ENCODE results near the gene DIP2A. TPM values are rescaled to one million over a fixed set of nuclear protein-coding genes. Genes with fewer than 3 reads are reported as not detected.
"Not testable (repeated sequence)": the region's sequence is repeated elsewhere in the genome, so short reads cannot be mapped to it uniquely, and the experiment has no call there.

Gene DIP2A
- total RNA-seq, 1 donor from 2014 or later: 27.9 TPM

DNA sequence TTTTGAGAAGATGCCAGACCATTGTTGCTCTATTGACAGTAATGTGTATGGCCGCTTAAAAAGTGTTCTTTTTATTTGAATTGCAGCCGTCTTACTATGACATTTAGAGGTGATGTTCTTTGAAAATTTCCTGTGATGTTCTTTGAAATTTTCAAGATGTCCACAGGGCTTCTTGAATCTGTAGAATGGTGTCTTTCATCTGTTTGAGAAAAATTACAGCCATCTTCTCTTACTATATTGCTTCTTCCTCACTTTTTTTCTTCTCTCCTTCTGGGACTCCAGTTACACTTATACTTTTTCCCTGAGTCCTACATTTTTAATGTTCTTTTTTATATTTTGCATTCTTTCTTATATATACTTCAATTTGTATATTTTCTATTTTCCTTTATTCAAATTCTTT is 57.4 kb downstream of the DIP2A start:
- no peak for DNase-seq (ENCODE audit: low spot score)
- H3K27ac Mint-ChIP-seq (ENCODE audit: unreplicated experiment): no peak overlapping the region
- H3K4me3 Mint-ChIP-seq (ENCODE audit: unreplicated experiment): no peak overlapping the region
- peaks cover 12% of the 10 kb centered on the region for H3K36me3 Mint-ChIP-seq (ENCODE audit: low read depth)
- no peaks in the 10 kb centered on the region for H3K9me3 Mint-ChIP-seq (ENCODE audit: low read depth)
- no peaks in the 10 kb centered on the region for H3K27me3 Mint-ChIP-seq (ENCODE audit: low read depth)
- TF ChIP-seq CTCF (IDR thresholded peaks at IDR 0.05): no peak
- H3K4me1 Mint-ChIP-seq (ENCODE audit: low read depth): peaks cover 11% of the 10 kb centered on the region

DNA sequence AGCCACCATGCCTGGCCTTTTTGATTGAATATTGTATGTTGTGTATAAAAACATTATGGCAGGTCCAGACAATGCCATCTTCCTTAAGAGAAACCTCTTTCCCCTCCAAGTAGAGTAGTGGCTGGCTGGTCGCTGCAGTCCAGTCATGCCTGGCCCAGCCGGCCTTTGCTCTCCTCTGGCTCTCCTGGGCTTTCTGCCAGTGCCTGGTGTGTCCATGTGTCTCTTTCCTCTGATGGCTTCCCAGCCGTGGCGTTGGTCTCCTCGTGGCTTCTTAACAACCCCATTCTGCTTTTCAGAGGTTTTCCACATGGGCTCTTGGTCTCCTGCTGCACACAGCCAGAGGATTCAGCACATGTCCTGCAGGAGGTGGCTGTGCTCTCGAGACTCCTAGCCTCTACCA is 58.7 kb downstream of the DIP2A start:
- no peaks in the 10 kb centered on the region for H3K27me3 Mint-ChIP-seq (ENCODE audit: low read depth)
- no peak for TF ChIP-seq CTCF (IDR thresholded peaks at IDR 0.05)
- H3K27ac Mint-ChIP-seq (ENCODE audit: unreplicated experiment): no peak overlapping the region
- H3K4me1 Mint-ChIP-seq (ENCODE audit: low read depth): peaks cover 11% of the 10 kb centered on the region
- peaks cover 14% of the 10 kb centered on the region for H3K36me3 Mint-ChIP-seq (ENCODE audit: low read depth)
- H3K9me3 Mint-ChIP-seq (ENCODE audit: low read depth): no peaks in the 10 kb centered on the region
- DNase-seq (ENCODE audit: low spot score): no peak
- no peak overlapping the region for H3K4me3 Mint-ChIP-seq (ENCODE audit: unreplicated experiment)

GRCh38 chr21:46518983-46519583 is 60.4 kb downstream of the DIP2A start:
- Mint-ChIP-seq H3K4me1 (ENCODE audit: low read depth) (peaks cover 11% of the 10 kb centered on the region), H3K9me3 (ENCODE audit: low read depth) (no peaks in the 10 kb centered on the region), H3K4me3 (ENCODE audit: unreplicated experiment) (no peak overlapping the region), H3K36me3 (ENCODE audit: low read depth) (peaks cover 10% of the 10 kb centered on the region), H3K27ac (ENCODE audit: unreplicated experiment) (peak overlapping the region; percentile 14), H3K27me3 (ENCODE audit: low read depth) (no peaks in the 10 kb centered on the region)
- no peak for DNase-seq (ENCODE audit: low spot score)
- TF ChIP-seq CTCF (IDR thresholded peaks at IDR 0.05): no peak

DNA sequence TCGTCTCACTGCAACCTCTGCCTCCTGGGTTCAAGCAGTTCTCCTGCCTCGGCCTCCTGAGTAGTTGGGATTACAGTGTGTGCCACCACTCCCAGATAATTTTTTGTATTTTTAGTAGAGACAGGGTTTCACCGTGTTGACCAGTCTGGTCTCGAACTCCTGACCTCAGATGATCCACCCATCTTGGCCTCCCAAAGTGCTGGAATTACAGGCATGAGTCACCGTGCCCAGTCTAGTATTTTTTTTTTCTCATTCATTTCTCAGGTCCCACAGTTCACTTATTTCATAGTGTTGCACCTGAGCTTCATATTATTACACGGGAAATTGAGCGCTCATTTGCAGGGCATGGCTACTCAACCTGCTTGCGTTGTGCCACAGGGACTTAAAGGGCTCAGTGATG is 68.7 kb downstream of the DIP2A start:
- H3K27me3 Mint-ChIP-seq (ENCODE audit: low read depth); DNase-seq (ENCODE audit: low spot score); H3K4me1 Mint-ChIP-seq (ENCODE audit: low read depth); H3K9me3 Mint-ChIP-seq (ENCODE audit: low read depth); H3K4me3 Mint-ChIP-seq (ENCODE audit: unreplicated experiment); H3K36me3 Mint-ChIP-seq (ENCODE audit: low read depth): not testable (repeated sequence)
- peak overlapping the region; percentile 10 for H3K27ac Mint-ChIP-seq (ENCODE audit: unreplicated experiment)

DNA sequence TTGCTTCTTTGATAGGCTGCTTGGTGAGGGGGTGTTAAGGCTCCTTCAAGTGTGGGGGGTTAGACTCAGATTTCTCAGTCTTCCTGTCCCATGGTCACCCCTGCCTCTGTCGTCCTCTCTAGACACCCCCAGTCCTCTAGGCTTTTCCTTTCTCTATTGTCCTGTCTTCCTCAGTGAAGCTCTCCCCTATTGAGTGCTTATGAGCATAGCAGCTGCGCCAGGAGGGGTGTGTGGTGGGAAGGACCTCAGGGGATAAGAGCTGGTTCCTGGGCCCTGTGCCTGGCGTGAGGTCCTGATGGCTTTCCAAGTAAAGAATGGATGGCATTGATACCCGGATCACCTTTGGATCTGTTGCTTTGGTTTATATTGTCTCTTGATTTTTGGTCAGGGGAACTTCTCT is 69.1 kb downstream of the DIP2A start:
- Mint-ChIP-seq H3K27ac (ENCODE audit: unreplicated experiment) (peak overlapping the region; percentile 10), H3K4me1 (ENCODE audit: low read depth) (peaks cover 8% of the 10 kb centered on the region)

More for the DNA sequence above, 69.1 kb downstream of the DIP2A start:
- TF ChIP-seq CTCF (IDR thresholded peaks at IDR 0.05): no peak
- no peak for DNase-seq (ENCODE audit: low spot score)
- H3K36me3 Mint-ChIP-seq (ENCODE audit: low read depth): peaks cover 9% of the 10 kb centered on the region
- H3K4me3 Mint-ChIP-seq (ENCODE audit: unreplicated experiment): no peak overlapping the region
- no peaks in the 10 kb centered on the region for H3K27me3 Mint-ChIP-seq (ENCODE audit: low read depth)
- H3K9me3 Mint-ChIP-seq (ENCODE audit: low read depth): no peaks in the 10 kb centered on the region

Data from chondrocyte (in vitro differentiated cells).